Stimulated activated CD4-positive, alpha-beta T cell treated with anti-CD3 and anti-CD28 coated beads, Interleukin-12 subunit alpha, Interleukin-12 subunit beta, amount 100 ng/mL, for 24 hours (primary cell): ENCODE results near the gene FAM229A.
"Not testable (repeated sequence)": the region's sequence is repeated elsewhere in the genome, so short reads cannot be mapped to it uniquely, and the experiment has no call there.

Experiments used
- DNase-seq, 2 experiments: peaks; one replicate each; pipeline ENCODE4 v3.0.0-alpha.2; 2020; ENCODE audit warnings: low read depth in 2 of 2

The FAM229A gene

DNA sequence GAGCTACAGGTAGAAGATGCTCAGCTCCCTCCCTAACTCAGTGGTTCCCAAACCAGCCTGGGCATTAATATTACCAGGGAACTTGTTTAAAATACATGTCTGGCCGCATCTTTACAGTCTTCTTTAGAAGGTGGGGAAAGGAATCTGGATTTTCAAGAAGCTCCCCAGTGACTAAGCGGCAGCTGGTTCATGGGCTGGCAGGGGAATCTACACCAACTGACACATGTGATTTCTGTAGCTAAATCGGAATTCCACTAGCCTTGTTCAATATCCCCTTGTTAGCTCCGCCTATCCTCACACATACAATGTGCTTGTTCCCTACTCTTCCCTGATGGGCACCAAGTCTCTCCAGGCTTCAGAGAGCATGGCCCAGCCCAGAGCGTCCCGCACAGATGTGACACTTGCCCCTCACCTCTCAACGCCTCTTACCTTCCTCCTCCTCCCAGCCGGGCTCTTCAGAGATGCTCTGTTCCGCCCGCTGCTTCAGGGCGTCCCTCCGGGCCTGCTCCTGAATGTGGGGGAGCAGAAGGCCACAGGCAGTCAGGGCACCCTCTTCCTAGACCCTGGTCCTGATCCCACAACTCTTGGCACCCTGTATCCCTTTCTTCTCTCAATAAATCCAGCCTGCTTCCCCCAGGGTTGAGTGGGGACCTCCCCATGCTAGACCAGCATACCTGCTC lies 15.4 kb upstream of the FAM229A start:
- DNase-seq = no peak

DNA sequence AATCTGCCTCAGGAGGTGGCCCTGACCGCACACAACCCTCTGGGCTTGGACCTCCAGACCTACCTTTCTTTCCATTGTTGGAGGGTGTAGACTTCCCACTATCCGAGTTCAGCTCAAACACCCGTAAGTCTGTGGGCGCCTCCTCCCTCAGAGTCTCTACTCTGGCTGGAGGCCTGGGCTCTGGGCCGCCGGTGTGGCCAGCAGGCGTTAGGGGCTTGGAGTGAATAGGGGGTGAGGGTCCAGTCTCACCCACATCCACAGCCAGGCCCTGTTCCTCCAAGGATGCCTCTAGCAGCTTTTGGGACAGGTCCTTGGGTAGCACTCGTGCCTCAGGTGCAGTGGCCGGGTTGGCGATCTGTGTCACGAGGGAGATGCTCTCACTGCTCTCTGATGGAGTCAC lies 13.9 kb upstream of the FAM229A start:
- DNase-seq = no peak

DNA sequence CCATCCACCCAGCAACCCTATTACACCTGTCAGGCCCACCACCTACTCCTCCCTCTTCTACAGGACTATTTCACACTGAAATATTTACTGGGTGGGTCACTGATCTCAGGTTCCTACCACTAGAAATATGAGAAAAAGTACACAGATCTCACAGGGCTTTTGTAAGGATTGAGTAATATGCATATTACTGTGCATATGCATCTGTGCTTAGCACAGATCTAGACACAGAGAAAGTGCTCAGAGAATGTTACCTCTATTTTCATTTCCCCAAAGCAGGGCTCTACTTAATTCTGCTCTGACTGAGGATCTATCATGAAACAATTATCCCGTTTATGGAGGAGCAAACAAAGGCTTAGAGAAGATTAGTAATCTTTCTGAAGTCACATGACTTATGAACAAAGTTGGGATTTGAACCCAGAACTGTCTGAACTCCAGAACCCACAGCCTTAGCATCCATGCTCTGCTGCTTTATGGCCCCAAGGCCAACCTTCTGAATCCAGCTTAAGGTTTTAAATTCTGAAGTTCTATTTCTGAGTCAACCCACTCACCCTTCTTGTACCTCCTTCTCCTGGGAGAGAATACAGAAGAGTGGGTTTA lies 11.8 kb upstream of the FAM229A start:
- no peak for DNase-seq

DNA sequence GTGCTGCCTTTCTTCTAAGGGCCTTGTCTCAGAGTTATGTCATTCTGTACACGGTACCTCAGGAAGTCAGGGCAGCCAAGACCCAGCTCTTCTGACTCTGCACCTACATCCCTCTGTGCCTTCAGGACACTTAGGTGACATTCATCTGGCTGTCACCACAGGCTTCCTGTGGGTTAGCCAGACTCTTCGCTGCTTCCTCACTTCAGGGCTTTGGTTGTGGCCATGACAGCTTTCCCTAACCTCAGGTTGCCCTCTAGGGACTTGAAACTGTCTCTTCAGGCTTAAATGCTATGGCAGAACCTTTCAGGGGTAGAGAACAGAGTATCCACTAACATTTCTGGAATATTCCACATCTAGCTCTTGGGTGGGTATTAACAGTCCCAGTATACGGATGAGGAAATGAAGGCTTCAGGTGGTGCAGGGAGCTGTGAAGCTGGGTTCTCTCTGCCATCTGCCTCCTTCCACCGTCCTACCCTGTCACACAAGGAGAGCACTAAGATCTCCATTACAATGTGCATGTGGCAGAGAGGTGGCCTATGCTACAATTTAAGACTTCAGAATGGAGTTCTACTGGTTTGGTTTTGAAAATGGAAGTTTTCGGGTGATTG lies 10.0 kb upstream of the FAM229A start:
- peak in 1 of 2 experiments; percentile 17 for DNase-seq

DNA sequence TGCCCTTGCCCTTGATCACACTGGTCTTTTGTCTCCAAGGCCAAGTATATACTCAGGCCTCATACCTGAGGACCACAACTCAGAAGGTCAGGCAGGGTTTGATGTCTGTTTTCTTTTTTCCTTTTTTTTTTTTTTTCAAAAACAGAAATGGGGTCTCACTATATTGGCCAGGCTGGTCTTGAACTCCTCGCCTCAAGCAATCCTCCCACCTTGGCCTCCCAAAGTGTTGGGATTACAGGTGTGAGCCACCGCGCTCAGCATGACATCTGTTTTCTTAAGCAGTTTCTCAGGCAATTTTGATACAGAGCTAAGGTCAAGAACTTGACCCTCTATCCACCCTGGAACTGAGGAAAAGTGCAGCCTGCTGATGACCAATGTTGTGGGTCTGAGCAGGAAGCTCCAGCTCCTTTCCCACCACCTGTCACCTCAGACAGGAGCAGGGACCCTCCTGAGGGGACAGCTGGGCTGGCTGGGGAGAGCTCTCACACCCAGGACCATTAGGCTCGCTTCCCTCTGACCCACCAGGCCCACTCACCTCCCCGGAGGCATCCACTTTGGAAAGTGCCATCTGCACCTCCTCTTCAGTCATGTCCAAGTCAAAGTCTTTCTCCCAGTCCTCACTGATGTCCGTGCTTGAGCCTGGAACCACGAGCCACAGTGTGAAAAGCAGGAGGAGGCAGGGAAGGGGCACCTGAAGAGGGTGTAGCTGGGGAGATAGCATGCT lies 5.8 kb upstream of the FAM229A start:
- no peak for DNase-seq

DNA sequence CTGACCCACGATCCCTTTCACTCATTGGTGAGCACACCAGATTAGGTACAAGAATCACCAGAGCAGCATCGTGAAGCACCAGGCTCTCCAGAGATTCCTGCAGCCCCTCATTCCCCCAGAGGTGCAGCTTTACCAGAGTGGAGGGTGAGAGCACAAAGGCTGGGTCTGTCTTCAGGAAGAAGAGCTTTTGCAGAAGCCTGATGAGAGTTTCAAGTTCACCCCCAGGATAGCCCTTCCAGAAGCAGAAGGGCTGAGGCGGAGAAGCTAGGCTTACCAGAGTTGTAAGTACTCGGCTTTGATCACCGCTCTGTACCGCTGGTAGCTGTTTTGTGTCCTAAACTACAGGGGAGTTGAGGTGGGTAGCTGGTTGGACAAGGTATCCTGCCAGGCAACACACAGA lies 3.2 kb upstream of the FAM229A start:
- DNase-seq = no peak

DNA sequence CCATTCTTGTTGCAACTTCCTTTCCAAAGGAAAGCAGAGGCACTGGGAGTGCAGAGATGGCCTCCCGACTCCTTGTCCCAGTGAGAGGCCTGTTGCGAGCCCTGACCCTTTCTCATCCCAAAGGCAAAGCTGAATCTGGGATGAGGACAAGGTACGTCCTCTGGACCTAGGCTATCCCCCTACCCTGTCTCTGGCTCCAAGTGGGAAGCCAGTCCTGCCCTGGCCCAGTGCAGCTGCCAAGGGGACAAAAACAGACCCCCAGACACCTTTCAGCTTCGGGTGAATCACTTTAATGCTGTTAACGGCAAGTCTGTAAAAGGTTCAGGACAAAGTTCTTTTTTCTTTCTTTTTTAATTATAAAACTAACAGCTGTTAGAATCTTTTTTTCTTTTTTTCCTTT lies 2.6 kb upstream of the FAM229A start:
- DNase-seq = no peak

DNA sequence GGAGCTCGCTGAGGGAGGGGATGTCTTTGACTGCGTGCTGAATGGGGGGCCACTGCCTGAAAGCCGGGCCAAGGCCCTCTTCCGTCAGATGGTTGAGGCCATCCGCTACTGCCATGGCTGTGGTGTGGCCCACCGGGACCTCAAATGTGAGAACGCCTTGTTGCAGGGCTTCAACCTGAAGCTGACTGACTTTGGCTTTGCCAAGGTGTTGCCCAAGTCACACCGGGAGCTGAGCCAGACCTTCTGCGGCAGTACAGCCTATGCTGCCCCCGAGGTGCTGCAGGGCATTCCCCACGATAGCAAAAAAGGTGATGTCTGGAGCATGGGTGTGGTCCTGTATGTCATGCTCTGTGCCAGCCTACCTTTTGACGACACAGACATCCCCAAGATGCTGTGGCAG lies 1.4 kb upstream of the FAM229A start:
- no peak for DNase-seq

DNA sequence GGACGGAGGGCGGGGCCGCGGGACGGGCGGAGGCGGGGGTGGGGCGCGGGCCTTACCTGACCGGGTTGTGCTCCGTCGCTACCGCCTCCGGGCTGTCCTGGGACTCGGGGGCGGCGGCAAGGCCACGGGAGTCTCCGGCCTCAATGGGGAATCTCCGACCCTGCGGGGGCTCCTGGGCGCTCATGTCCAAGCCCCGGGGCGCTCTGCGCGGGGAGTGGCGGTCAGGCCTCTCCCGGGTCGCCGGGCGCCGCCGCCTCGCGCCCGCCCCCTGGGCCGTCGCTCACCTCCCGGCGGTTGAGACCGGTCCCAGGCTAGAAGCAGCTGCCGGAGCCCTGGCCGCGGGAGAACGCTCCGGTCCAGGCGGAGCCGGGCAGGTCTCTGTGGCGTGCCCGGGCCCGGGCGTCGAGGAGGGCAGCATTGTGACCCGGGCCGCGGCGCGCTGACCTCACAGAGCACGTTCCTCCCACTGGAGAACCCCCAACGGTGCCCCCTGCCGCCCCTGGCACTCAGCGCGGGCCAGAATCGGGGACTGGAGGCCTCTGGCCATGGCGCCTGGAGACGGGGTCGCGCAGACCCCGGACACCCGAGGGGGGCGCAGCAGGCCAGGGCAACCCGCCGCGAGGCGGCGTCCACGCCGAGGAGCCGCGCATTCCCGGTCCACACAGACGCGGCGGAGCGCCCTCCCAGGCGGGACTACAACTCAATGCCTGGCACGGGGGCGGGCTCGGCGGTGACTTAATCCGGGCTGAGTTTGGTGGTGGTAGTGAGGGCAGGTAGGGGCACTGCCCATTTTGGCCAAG lies 411 bp downstream of the FAM229A start:
- no peak for DNase-seq

DNA sequence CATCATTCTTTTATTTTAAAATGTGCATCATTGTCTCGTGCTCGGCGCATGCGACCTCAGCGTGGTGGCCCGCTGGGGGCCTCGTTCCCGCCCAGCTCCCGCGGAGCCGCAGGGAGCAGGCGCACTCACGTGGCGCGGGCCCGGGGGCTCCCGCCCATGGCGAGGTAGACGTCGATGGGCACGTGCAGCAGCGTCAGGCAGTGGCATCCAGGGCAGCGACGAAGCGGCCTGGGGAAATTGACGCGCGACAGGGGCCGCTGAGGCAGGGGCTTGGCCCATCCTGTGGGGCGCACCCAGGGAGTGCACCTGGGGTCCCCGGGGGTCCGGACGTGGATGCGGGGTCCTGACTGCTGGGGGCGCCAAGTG lies 994 bp downstream of the FAM229A start:
- DNase-seq = no peak

DNA sequence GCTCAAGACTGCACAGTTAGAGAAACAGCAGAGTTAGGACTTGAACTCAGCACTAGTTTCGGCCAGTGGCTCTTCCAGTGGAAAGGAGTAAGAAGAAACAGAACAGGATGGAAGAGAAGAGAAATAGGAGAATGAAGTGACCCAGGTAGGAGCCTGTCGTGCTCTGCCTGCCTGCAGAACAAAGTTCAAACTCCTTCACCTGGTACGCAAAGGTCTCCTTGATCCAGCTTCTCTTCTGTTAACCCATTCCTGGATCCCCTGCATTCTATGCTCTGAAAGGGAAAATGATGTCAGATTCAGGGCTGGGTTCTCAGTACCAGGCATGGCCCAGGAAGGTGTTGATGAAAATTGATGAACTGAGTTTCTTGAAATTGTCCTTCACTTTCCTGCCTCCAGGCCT lies 3.9 kb downstream of the FAM229A start:
- DNase-seq = no peak

DNA sequence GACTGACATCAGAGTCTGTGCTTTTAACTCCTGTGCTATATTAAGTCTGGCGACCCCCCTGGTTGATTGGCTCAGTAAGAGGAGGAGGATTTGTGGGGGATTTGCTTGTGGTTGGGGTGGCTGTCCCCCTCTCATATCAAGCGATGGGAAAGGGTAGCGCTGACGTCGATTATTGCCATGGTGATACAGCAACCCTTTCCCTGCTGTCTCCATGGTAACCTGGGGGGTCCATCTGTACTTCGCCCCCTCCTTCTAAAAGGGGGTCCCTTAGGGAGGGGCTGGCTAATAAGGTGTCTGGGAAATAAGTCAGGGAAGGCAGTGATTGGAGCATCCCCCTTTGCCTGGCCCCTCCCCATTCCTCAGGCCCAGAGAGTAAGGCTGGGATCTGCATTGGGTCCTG lies 4.7 kb downstream of the FAM229A start:
- no peak for DNase-seq

DNA sequence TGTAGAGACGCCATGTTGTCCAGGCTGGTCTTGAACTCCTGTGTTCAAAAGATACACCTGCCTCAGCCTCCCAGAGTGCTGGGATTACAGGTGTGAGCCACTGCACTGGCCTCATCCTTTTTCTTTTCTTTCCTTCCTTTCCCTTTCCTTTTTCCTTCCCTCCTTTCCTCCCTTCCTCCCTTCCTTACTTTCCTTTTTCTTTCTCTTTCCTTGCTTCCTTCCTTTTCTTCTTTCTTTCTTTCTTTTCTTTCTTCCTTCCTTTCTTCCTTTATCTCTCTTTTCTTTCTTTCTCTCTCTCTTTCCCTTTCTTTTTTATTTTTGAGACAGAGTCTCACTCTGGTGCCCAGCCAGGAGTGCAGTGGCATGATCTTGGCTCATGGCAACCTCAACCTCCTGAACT lies 5.8 kb downstream of the FAM229A start:
- no peak for DNase-seq

DNA sequence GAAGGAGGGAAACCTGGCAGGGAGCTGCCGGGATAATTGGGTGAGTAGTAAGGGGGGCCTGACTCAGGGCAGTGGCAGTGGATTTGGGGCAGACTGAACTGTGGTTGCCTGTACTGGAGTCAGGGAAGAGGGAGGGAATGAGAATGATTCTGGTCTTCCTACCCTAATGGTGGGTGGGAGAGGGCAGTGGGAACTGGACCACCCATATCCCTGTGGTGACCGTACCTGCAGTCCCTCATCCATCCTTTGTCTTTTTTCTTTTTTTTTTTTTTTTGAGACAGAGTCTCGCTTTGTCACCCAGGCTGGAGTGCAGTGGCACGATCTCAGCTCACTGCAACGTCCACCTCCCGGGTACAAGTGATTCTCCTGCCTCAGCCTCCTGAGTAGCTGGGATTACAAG lies 6.5 kb downstream of the FAM229A start:
- not testable (repeated sequence) for DNase-seq

DNA sequence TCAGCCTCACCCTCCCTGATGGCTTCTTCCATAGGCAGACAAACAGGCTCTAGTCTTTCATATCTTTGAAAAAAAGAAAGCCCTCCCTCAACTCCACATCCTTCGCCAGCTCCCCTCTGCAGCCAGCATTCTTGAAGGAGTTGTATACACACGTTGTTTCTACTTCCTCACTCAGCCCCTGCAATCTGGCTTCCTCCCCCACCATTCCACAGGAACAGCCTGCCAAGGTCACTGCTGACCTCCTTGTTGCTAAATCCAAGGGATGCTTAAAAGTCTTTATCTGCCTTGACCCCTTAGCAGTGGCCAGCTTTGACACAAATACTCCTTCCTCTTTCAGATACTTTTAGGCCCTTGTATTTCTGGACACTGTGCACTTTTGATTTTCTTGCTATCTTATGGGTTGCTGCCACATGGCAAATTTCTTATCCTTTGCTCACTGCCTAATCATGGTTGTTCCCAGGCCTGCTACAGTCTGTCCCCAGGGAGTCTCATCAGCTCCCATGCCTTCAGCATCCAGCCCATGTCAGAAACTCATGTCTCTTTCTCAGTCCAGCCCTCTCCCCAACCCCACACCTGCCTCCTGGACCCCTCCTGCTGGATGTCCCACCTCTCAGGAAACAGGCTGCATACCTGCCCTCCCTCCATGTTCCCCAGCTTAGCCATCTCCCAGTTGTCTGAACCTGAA lies 8.3 kb downstream of the FAM229A start:
- DNase-seq = no peak

DNA sequence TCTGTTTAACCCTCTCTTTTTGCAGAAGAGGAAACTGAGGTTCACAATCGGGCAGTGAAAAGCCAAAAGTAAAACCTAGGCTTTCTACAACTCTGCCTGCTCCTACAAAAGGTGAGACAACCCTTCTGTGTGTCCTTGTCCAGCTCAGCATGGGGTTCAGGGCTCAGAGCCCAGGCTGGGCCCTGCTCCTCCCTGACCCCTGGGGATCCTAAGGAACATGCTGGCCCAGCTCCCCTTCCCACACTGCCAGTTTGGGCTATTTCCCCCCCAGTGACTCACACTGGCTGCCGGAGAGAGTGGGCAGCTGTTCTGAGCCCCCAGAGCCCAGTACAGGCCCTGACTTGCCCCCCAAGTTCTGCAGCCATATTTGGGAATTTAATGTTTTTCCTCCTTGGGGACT lies 8.9 kb downstream of the FAM229A start:
- DNase-seq = no peak

DNA sequence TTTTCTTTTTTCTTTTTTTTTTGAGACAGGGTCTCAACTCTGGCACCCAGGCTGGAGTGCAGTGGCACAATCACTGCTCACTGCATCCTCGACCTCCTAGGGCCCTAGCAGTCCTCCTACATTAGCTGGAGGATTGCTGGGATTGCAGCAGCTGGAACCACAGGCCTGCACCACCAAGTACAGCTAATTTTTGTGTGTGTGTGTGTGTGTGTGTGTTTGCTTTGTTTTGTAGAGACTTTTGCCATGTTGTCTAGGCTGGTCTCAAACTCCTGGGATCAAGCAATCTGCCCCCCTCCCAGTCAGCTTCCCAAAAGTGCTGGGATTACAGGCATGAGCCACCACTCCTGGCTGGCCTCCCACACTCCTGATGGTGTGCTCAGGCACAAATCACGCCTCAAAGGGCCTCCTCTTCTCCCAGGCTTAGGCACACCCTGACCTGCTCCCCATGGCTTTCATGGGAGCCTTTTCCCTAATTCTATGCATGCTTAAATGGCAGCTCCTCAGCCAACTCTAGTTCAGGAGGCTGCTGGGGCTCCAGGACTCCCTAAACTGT lies 9.4 kb downstream of the FAM229A start:
- no peak for DNase-seq

DNA sequence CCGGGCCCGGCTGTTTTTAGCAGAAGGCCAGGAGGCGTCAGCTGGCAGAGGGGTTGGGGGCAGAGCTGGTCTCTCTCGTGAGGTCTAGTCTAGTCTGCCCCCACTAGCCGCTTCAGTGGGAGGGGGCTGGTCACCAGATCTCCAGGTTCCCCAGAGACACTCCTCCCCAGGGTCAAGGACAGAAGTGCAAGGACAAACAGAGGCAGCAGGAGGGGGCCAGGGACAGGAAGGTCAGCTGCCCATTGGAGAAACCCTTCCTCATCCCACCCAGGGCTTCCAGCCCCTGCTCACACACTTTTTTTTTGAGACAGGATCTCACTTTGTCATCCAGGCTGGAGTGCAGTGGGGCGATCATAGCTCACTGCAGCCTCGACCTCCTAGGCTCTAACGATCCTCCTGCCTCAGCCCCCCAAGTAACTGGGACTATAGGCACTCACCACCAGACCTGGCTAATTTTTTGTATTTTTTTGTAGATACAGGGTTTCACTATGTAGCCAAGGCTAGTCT lies 10.0 kb downstream of the FAM229A start:
- no peak for DNase-seq

DNA sequence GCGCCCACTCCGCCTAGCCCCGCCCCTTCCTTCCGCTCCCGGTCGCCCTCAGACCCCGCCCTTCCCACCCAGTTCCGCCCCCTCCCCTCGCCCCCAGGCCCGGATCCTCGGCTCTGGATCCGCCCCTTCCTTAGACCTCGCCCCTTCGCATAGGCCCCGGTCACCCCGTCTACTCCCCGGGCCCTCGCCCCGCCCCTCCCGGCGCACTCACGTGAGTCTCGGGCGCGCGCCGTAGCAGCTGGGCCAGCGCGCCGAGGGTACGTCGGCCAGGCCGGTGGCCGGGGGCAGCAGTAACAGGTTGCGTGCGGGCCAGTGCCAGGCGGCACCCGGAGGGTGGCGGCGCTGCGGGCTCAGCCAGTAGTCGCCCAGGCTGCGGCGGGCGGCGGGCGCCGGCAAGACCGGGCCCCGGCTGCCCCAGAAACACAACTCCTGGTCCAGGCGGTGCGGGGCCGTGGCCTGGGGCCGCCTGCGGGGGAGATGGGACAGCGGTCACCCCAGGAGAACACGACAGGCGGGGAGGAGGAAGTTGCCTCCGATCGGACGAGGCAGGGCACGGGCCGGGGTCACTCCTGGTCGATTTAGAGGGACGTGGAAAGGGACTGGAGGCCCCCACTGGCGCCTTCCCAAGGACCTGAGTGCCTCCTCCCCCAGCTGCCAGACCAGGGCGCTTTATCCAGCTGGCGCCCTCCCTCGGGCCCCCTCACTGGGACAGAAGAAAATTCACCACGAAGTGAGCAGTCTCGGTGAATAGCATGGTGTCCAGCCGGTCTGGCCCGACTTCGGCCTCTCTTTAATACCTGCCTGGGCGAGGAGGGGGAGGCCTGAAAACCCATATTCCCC lies 10.7 kb downstream of the FAM229A start:
- DNase-seq = peak; percentile 82 to 88

DNA sequence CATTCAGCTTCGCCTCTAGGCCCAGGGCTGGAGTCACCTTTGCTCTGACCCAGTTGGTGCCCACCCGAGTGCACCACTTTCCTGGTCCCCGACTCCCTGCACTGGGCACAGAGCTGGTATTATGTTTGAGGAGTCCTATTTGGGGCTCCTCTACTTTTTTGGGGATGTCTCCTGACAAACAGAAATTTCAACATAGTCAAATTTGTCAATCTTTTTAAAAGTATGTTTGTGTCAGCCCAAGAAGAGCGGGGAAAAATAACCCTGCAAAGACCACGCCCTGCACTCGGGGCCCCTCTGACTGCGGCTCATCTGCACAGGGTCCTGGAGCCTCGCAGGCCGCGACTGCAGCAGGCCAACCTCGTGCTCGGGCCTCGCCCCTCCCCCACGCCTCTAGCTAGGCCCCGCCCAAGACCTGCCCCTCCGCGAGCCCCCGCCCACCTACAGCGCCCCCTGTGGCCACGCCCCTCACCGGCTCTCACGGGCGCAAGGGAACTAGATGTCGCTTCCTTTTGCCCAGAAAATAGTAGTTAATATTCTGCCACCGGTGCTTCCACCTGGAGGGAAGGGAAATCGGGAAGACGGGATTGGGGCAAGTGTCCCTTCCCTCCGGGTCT lies 11.4 kb downstream of the FAM229A start:
- DNase-seq = peak in 1 of 2 experiments; percentile 54
